Activated CD4-positive, alpha-beta T cell treated with anti-CD3 and anti-CD28 coated beads, Interleukin-2, amount 50 U/mL, for 48 hours (primary cell): Measurements from ENCODE around the gene FGF14.

Experiments
- DNase-seq, 2 experiments: peaks; one replicate each; pipeline ENCODE4 v3.0.0-alpha.2; 2020

Gene FGF14

GRCh38 chr13:101837288-101837687 is 564.6 kb downstream of the FGF14 start:
- DNase-seq, result no peak

- no peak for DNase-seq
Observed at GRCh38 chr13:101835920-101836319, 565.9 kb downstream of the FGF14 start.

- DNase-seq, result no peak
Observed at GRCh38 chr13:101833671-101834070, 568.2 kb downstream of the FGF14 start.

DNA sequence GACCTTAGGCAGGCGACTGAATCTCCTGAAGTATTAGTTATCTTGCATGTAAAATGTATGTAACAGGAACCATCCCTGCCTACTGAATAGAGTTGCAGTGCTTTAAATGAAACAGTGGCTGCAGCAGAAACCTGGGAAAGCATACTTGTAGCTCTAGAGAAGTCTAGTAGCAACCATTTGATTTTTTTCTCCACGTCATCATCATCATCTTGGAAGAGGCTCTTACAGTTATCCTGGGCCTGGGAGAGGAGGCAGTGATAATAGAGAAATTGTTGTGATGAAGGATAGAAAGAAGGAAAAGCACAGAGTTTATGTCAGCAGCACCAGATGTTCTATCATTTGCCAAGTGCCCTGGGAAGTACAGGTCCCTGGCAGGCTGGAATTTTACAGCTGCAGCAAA is 571.8 kb downstream of the FGF14 start:
- no peak for DNase-seq

DNA sequence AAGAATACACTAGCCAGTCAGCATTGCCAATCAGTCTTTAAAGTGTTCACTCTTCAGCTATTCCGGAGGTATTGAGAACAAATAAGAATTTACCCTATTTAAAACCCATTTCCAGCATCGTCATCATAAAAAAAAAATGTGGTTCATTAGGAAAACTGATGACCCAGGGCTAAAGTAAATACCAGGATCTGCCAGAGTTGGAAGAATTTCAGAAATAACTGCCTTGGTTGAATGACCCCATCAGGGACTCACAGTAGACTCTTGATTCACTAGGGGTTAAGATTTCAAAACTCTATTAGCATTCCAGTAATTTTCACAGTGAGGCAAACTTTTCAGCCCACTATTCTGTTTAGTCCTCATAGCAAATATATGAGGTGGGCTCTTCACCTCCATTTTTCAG is 572.4 kb downstream of the FGF14 start:
- DNase-seq, result no peak

- DNase-seq, result no peak
Observed at GRCh38 chr13:101828119-101828518, 573.7 kb downstream of the FGF14 start.

GRCh38 chr13:101817898-101818297 is 584.0 kb downstream of the FGF14 start:
- DNase-seq, result no peak

- DNase-seq, result no peak
Observed at GRCh38 chr13:101811881-101812280, 590.0 kb downstream of the FGF14 start.

- DNase-seq, result no peak
Observed at GRCh38 chr13:101811284-101811839, 590.5 kb downstream of the FGF14 start.

DNA sequence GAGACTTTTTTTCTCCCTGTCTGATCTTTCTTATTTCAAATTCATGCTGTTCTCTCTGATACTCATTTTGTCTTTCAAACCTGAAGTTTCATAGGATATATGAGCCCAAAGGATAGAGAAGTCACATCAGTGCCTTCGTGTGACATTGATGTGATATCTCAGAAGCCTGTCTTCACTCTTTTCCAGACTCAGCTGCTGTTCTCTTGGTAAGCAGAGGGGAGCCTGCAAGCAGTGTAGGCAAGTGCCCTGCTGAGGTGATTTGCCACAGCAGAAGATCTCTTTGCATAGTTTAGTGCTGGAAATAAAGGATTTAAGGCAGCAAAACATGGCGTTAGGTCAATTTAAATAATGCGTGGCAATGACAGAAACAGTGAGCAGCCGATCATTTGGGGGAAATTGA is 602.7 kb downstream of the FGF14 start:
- no peak for DNase-seq

- DNase-seq, result no peak
Observed at GRCh38 chr13:101798437-101798836, 603.4 kb downstream of the FGF14 start.

DNA sequence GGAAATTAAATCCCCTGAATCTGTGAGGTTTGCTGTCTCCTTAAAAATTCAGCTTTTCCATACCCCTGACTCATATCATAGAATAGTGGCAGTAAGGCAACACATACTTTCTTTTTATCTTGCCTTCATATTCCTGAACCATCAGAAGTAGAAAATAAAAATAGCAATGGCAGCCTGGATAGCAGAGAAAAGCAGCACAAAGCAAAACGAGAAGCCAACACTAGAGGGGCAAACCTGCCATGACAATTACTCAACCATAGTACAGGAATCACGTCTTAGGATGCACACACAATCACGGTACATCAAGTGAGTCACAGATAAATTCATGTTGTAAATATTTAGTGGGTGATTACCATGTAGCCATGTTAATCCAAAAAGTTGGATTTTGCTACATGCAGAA is 606.4 kb downstream of the FGF14 start:
- no peak for DNase-seq

- DNase-seq, result no peak
Observed at GRCh38 chr13:101795025-101795424, 606.8 kb downstream of the FGF14 start.

GRCh38 chr13:101792189-101792588 is 609.7 kb downstream of the FGF14 start:
- no peak for DNase-seq

- DNase-seq, result no peak
Observed at GRCh38 chr13:101785858-101786257, 616.0 kb downstream of the FGF14 start.

DNA sequence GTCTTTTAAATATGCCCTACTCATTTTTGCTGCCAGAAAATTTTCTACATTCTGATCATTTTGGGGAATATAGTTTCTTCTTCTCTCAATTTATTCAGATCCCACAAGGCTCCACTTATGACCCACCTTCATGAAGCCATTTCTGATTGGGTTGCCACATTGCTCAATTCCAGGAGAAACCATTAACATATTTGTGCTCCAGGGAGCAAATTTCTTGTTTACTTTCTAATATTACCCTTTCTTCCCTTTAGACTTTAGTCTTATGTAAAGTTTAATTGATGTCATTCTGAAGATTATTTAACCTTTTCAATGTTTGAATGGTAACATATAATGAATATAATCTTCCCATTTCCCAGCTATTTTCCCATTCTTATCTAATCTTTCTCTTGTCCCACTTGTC is 617.5 kb downstream of the FGF14 start:
- DNase-seq, result no peak

GRCh38 chr13:101783554-101783953 is 618.3 kb downstream of the FGF14 start:
- no peak for DNase-seq

DNA sequence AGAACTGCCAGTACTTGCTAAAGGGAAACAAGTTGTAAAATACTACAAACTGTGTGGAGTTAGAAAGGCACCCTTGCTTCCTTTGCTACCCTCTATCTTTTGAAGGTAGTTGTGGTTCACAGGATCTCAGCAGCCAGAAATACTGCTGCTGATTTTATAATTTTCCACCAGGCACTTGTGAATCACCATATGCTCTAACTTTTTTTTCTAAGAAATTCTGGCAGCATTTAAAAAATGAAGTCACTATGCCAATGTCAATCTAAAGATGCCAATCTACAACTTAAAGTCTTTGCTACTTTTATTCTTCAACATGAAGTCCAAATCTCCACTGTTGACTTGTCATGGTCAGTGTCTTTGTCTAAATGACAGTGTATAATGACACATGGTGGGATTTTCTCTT is 621.6 kb downstream of the FGF14 start:
- DNase-seq, result no peak

- DNase-seq, result no peak
Observed at GRCh38 chr13:101779147-101779546, 622.7 kb downstream of the FGF14 start.

DNA sequence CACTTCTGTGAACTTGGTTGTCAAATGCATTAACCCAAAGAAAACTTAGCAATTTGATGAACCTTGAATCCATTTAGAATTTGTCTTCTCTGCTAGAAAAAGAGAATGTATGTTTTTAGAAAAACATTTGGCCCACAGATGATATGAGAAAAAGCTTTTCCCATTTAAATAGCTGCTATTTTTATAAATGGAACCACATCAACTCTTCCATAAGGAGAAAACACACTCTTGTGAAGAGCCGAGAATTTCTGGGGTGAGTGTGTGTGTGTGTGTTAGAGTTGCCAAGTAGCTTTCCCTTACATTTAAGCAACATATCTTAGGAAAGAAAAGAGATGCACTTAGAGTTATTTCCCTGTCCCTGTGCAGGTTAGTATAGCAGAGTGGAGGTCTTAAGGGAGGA is 626.6 kb downstream of the FGF14 start:
- DNase-seq, result no peak

GRCh38 chr13:101774393-101774792 is 627.5 kb downstream of the FGF14 start:
- no peak for DNase-seq

- DNase-seq, result no peak
Observed at GRCh38 chr13:101773062-101773461, 628.8 kb downstream of the FGF14 start.

DNA sequence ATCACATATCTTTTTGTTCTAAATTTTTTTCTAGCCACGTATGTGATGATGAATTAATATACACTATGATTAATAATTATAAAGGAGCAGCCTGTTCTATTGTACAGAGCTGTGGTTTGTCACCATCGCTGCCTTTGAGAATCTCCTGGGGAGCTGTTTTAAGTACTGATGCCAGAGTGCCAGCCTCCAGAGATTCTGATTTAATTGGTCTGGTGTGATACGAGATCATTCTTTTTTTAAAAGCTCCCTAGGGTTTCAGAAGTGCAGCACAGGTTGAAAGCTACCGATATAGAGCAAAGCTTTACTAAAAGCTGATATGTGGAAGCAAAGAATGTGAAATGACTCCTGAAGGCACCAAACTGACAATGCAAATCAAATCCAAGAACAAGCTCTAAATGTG is 634.7 kb downstream of the FGF14 start:
- no peak for DNase-seq

DNA sequence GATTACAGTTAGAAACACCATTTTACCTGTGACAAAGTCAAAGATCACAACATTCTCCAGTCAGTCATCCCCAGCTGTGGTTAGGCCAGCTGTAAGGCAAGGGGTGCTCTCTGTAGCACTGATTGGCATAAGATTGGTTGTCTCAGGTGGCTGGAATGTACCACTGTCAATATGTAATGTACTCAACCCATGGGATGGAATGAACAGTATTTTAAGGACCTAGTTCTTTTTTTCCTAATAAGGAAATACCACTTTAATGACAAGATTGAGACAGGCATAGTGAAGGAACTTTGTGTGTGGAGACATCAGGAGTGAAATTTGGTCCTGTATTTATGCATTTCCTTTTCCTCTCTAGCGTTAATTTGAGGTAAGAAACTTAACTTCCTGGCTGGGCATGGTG is 638.7 kb downstream of the FGF14 start:
- no peak for DNase-seq

DNA sequence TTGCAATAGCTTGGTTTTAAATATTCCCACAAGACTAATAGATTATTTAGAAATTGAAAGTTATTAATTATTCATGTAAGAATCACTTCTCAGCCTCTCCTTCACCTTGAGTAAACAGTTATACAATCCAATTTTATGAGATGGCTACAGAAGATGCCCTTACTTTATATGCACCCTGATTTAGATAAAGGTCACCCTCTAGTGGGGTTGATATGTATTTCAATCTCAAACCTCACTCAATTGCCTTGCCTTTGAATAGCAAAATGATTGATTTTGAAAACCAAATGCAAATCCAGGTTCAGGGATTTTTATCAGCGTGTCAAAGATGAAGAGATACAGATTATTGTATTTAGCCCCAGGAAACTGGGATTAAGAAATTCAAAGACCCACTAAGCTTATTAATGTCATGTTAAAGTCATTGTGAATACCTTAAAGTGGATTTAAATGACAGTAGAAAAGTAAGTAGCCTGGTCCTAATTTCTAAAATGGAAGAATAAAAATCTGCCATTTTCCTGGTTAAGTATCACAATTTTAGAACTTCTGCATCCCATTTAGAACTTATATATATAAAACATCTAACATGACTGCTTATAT is 644.3 kb downstream of the FGF14 start:
- DNase-seq, result no peak
